RWPE2 (cell line): ENCODE data around the gene MUC20.

ENCODE experiments used
- ATAC-seq: fragments of 200-7000 bp; cut with Tn5 transposase; 3 replicates; pipeline ENCODE4 v1.9.1; 2021; ENCODE audit warnings: low read depth
- DNase-seq: peaks from one replicate; pipeline ENCODE4 v3.0.0-alpha.2; 2020; ENCODE audit warnings: low spot score
- H3K27ac ChIP-seq: fragments of 450-650 bp; 2 replicates; pipeline ENCODE4 v1.5.1; 2017; ENCODE audit warnings: mild to moderate bottlenecking; ENCODE audit not compliant: poor library complexity, severe bottlenecking
- H3K27me3 ChIP-seq: fragments of 250-450 bp; sonication (Bioruptor Pico); 2 replicates; pipeline ENCODE4 v1.5.1; 2021; ENCODE audit warnings: mild to moderate bottlenecking, moderate library complexity; ENCODE audit not compliant: insufficient read depth, poor library complexity, severe bottlenecking
- H3K36me3 ChIP-seq: fragments of 250-450 bp; sonication (Bioruptor Pico); 2 replicates; pipeline ENCODE4 v1.5.1; 2020; ENCODE audit warnings: low read depth, mild to moderate bottlenecking, moderate library complexity
- H3K4me1 ChIP-seq: fragments of 250-450 bp; sonication (Bioruptor Pico); 2 replicates; pipeline ENCODE4 v1.5.1; 2021; ENCODE audit warnings: mild to moderate bottlenecking, moderate library complexity; ENCODE audit not compliant: insufficient read depth, poor library complexity, severe bottlenecking
- H3K4me3 ChIP-seq: fragments of 250-450 bp; sonication (Bioruptor Pico); 2 replicates; pipeline ENCODE4 v1.5.1; 2021; ENCODE audit warnings: mild to moderate bottlenecking, moderate library complexity; ENCODE audit not compliant: severe bottlenecking
- H3K9me3 ChIP-seq: fragments of 250-450 bp; sonication (Bioruptor Pico); 2 replicates; pipeline ENCODE4 v1.5.1; 2021; ENCODE audit warnings: mild to moderate bottlenecking, moderate library complexity; ENCODE audit not compliant: severe bottlenecking
- TF ChIP-seq, protein P1 (sequence below): fragments of 450-650 bp; IDR thresholded peaks from one replicate; pipeline ENCODE4 v1.5.1; 2017; ENCODE audit warnings: mild to moderate bottlenecking, moderate library complexity; ENCODE audit not compliant: poor library complexity, severe bottlenecking

The MUC20 gene

DNA sequence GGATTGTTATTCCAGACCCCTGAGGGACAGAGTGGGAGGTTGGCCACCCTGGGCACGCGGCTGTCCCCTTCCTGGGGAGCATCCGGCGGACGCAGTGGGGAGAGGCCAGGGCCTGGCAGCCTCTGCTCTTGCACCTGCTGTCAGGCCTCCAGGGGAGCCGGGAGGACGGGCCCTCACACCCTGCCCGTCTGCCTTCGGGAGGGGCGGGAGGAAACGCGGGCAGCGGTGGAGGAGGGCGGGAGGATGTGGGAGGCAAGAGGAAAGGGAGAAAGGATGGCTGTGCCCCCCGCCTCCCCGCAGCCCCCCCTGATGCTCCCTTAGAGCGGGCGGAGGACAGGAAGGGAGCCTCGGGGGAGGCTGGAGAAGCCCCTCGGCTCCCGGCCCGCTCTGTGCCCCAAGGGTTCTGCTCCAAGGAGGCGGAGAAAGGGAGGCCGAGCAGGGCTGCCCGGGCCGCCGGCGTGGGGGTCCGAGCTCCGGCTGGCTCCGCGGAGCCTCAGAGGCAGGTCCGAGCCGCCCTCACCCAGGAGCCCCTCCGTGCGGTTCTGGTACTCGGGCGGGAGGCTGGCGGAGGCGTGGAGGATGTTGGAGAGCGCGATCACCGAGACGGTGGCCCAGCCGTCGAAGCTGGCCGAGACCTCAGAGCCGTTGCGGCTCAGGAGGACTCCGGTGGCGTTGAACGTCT lies 40.9 kb downstream of the MUC20 start:
- TF ChIP-seq, protein P1, sequence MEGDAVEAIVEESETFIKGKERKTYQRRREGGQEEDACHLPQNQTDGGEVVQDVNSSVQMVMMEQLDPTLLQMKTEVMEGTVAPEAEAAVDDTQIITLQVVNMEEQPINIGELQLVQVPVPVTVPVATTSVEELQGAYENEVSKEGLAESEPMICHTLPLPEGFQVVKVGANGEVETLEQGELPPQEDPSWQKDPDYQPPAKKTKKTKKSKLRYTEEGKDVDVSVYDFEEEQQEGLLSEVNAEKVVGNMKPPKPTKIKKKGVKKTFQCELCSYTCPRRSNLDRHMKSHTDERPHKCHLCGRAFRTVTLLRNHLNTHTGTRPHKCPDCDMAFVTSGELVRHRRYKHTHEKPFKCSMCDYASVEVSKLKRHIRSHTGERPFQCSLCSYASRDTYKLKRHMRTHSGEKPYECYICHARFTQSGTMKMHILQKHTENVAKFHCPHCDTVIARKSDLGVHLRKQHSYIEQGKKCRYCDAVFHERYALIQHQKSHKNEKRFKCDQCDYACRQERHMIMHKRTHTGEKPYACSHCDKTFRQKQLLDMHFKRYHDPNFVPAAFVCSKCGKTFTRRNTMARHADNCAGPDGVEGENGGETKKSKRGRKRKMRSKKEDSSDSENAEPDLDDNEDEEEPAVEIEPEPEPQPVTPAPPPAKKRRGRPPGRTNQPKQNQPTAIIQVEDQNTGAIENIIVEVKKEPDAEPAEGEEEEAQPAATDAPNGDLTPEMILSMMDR, result no peak

DNA sequence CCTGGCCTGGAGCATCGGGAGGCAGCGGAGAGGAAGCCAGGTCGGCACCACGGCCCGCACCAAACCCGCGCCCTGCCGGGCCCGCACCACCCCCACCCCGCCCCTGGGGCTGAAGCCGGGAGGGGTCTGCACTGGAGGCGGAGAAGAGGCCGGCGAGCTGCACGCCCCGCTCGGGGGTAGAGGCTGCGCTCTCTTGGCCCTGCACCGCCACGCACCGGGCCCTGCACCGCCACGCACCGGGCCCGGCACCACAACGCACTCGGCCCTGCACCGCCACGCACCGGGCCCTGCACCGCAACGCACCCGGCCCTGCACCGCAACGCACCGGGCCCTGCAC lies 41.4 kb downstream of the MUC20 start:
- Histone ChIP-seq H3K4me1 (no peaks in the 10 kb centered on the region), H3K27me3 (peaks cover 31% of the 10 kb centered on the region), H3K36me3 (no peaks in the 10 kb centered on the region), H3K27ac (no peak overlapping the region), H3K9me3 (no peaks in the 10 kb centered on the region), H3K4me3 (no peak overlapping the region)
- TF ChIP-seq, protein P1, result no peak
- ATAC-seq, result no peak
- no peak for DNase-seq

More for the DNA sequence above, 40.9 kb downstream of the MUC20 start:
- ATAC-seq (no peak), DNase-seq (no peak)
- Histone ChIP-seq H3K4me1 (no peaks in the 10 kb centered on the region), H3K27ac (no peak overlapping the region), H3K9me3 (no peaks in the 10 kb centered on the region), H3K4me3 (no peak overlapping the region), H3K36me3 (no peaks in the 10 kb centered on the region), H3K27me3 (peaks cover 31% of the 10 kb centered on the region)

GRCh38 chr3:195762611-195763010 lies 41.8 kb downstream of the MUC20 start:
- no peak overlapping the region for H3K27ac ChIP-seq
- ATAC-seq (no peak), DNase-seq (no peak)
- no peaks in the 10 kb centered on the region for H3K4me1 ChIP-seq
- no peak overlapping the region for H3K4me3 ChIP-seq
- no peaks in the 10 kb centered on the region for H3K9me3 ChIP-seq
- peaks cover 30% of the 10 kb centered on the region for H3K27me3 ChIP-seq
- no peaks in the 10 kb centered on the region for H3K36me3 ChIP-seq
- TF ChIP-seq, protein P1, result no peak

DNA sequence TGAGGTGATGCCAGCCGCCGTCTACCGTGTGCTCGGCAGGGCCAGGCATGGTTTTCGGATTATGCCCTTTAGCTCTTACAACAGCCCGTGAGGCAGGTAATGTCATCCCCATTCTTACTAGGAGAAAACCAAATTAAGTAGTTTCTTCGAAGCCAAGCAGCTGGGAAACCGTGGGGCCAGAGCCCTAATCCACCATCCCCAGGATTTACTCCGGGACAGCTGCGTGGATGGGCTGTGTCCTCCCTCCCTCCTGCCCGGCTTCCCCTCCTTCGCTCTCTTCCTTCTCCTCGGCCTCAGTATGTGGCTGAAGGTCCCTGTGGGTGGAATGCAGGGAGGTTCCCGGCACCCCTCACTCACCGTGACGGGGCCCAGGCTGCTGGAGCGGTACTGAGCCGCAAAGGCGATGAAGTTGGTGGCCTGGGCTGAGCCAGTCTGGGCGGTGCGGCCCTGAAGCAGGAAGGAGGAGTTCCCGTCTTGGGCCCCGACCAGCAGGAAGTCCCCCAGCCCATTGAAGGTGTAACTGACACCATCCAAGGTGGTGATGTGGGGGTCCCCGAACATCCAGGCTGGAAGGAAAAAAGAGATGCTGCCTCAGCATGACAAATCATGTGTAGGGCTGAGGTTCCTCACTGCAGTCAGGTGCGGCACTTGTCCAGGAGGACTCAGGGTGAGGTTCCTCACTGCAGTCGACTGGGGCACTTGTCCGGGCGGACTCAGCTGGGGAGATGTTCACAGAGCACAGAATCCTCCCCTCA lies 42.5 kb downstream of the MUC20 start:
- Histone ChIP-seq H3K4me1 (no peaks in the 10 kb centered on the region), H3K27ac (no peak overlapping the region), H3K36me3 (no peaks in the 10 kb centered on the region), H3K27me3 (peaks cover 26% of the 10 kb centered on the region), H3K9me3 (no peaks in the 10 kb centered on the region), H3K4me3 (no peak overlapping the region)
- TF ChIP-seq, protein P1, result no peak
- DNase-seq (no peak), ATAC-seq (no peak)
